Measurements from ENCODE around the gene C1R. TPM values are rescaled to one million over a fixed set of nuclear protein-coding genes. Genes with fewer than 3 reads are reported as not detected.

C1R gene
- polyA plus RNA-seq, 1 donor = 140 TPM

GRCh38 chr12:7096006-7096932 is 4.0 kb upstream of the C1R start:
- no peak for DNase-seq

GRCh38 chr12:7093892-7094291 is 1.6 kb upstream of the C1R start:
- no peak for DNase-seq

GRCh38 chr12:7093486-7093885 is 1.2 kb upstream of the C1R start:
- no peak for DNase-seq

- no peak for DNase-seq
These were observed 778 bp upstream of the C1R start for GRCh38 chr12:7092986-7093460.

- DNase-seq = peak; percentile 48
These were observed 501 bp downstream of the C1R start for GRCh38 chr12:7091660-7092228.

- DNase-seq = no peak
These were observed 1.1 kb downstream of the C1R start for GRCh38 chr12:7091171-7091570.

- no peak for DNase-seq
These were observed 1.8 kb downstream of the C1R start for GRCh38 chr12:7090222-7090998.

GRCh38 chr12:7089196-7089871 is 2.9 kb downstream of the C1R start:
- no peak for DNase-seq

GRCh38 chr12:7083125-7083524 is 9.1 kb downstream of the C1R start:
- no peak for DNase-seq

GRCh38 chr12:7081037-7081436 is 11.2 kb downstream of the C1R start:
- DNase-seq = no peak

- DNase-seq = no peak
These were observed 12.5 kb downstream of the C1R start for GRCh38 chr12:7079826-7080125.

GRCh38 chr12:7078163-7078562 is 14.1 kb downstream of the C1R start:
- DNase-seq = no peak

- DNase-seq = no peak
These were observed 15.8 kb downstream of the C1R start for GRCh38 chr12:7076493-7076892.

- no peak for DNase-seq
These were observed 16.3 kb downstream of the C1R start for GRCh38 chr12:7075939-7076338.

- DNase-seq = no peak
These were observed 16.7 kb downstream of the C1R start for GRCh38 chr12:7075518-7075917.

GRCh38 chr12:7073946-7074345 is 18.3 kb downstream of the C1R start:
- DNase-seq = no peak

GRCh38 chr12:7072554-7072953 is 19.7 kb downstream of the C1R start:
- DNase-seq = no peak

GRCh38 chr12:7072035-7072434 is 20.2 kb downstream of the C1R start:
- no peak for DNase-seq

- no peak for DNase-seq
These were observed 22.9 kb downstream of the C1R start for GRCh38 chr12:7069386-7069785.

GRCh38 chr12:7068994-7069346 is 23.3 kb downstream of the C1R start:
- DNase-seq = no peak

- no peak for DNase-seq
These were observed 23.8 kb downstream of the C1R start for GRCh38 chr12:7068240-7068993.

- no peak for DNase-seq
These were observed 25.1 kb downstream of the C1R start for GRCh38 chr12:7067096-7067495.
